G401 (cell line): ENCODE measurements around the gene CANT1. TPM values are rescaled to one million over a fixed set of nuclear protein-coding genes. Genes with fewer than 3 reads are reported as not detected.
A peak's percentile ranks its signal among the peaks of the same experiment; 100 is the strongest.

Experiments used
- DNase-seq: peaks from one replicate; pipeline ENCODE4 v3.0.0-alpha.2; 2015; ENCODE audit warnings: low spot score
- in situ Hi-C: cut with HindIII; loops from 2 replicates; pipeline ENCODE4 v1.10.0; 2016; ENCODE audit warnings: low sequenced_read_pairs, mixed read lengths
- total RNA-seq: library from RNA; depleted of rRNA; stranded (reverse); fragments of >200 nt; shearing (Covaris generic); gene quantifications from 2 replicates; pipeline ENCODE4 v1.2.3, GENCODE V29; 2014

CANT1 gene
- total RNA-seq, 1 experiment from 2014 or later, result 66.1 TPM

- in situ Hi-C loops, result no loop called here
- DNase-seq, result no peak
Measured at GRCh38 chr17:78988152-78988551, 21.4 kb downstream of the CANT1 start.

- in situ Hi-C loops, result no loop called here
- DNase-seq, result no peak
Measured at GRCh38 chr17:78986649-78987328, 22.8 kb downstream of the CANT1 start.

- DNase-seq, result no peak
- in situ Hi-C loops, result no loop called here
Measured at GRCh38 chr17:78986048-78986648, 23.4 kb downstream of the CANT1 start.

GRCh38 chr17:78985395-78985794 is 24.2 kb downstream of the CANT1 start:
- in situ Hi-C loops, result no loop called here
- DNase-seq, result no peak

GRCh38 chr17:78981010-78981888 is 28.3 kb downstream of the CANT1 start:
- in situ Hi-C loops, result no loop called here
- DNase-seq, result no peak

GRCh38 chr17:78980624-78980972 is 29.0 kb downstream of the CANT1 start:
- no peak for DNase-seq
- in situ Hi-C loops, result no loop called here

- DNase-seq, result peak; percentile 76
- in situ Hi-C loops, result no loop called here
Measured at GRCh38 chr17:78979780-78980623, 29.6 kb downstream of the CANT1 start, which contains the start of gene LGALS3BP. Gene LGALS3BP, minus strand, starts transcription at chr17:78979923. Its CDS starts 2,732 bp downstream, at chr17:78977191.

- DNase-seq, result no peak
- in situ Hi-C loops, result no loop called here
Measured at GRCh38 chr17:78977997-78978973, 31.3 kb downstream of the CANT1 start.

- DNase-seq, result no peak
- in situ Hi-C loops, result no loop called here
Measured at GRCh38 chr17:78977681-78977943, 32.0 kb downstream of the CANT1 start.

GRCh38 chr17:78976907-78977680 is 32.5 kb downstream of the CANT1 start:
- DNase-seq, result no peak
- in situ Hi-C loops, result no loop called here

GRCh38 chr17:78974635-78975591 is 34.7 kb downstream of the CANT1 start:
- DNase-seq, result peak; percentile 74
- in situ Hi-C loops, result no loop called here

- peak; percentile 61 for DNase-seq
- in situ Hi-C loops, result no loop called here
Measured at GRCh38 chr17:78973792-78974520, 35.6 kb downstream of the CANT1 start.

GRCh38 chr17:78973196-78973595 is 36.4 kb downstream of the CANT1 start:
- DNase-seq, result no peak
- in situ Hi-C loops, result no loop called here

GRCh38 chr17:78972507-78973105 is 37.0 kb downstream of the CANT1 start:
- no peak for DNase-seq
- in situ Hi-C loops, result no loop called here

- in situ Hi-C loops, result no loop called here
- DNase-seq, result no peak
Measured at GRCh38 chr17:78971756-78972506, 37.6 kb downstream of the CANT1 start.
